Measurements from ENCODE around the gene UNC5B. TPM values are rescaled to one million over a fixed set of nuclear protein-coding genes. Genes with fewer than 3 reads are reported as not detected.

UNC5B gene
- total RNA-seq, 1 experiment from 2014 or later, result 22.0 TPM

DNA sequence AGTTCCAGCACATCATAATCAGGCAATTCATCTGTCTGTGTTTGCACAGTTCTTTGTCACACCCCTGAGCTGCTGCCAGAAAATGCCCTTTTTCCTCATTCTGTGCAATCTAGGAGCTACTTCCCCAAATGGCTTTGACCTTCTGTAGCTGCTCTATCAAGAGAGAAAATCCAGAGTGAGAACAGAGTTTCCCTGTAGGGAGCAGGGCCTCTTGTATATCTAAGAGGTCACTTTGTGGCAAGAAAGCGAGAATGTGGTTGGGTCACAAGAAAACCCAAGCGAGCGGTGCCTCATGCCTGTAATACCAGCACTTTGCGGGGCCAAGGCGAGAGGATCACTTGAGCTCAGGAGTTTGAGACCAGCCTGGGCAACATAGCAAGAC, 131.0 kb downstream of the UNC5B start:
- BruUV-seq (replicated peaks), result no TSS peak
- Histone ChIP-seq H3K4me3 (replicated peaks in 1 of 2; ENCODE audit: low read depth in 1 of 2, low read length in 2 of 2) (no peak overlapping the region), H3K9me3 (ENCODE audit: control insufficient read depth in 1 of 2, insufficient read depth in 1 of 2, low read depth in 1 of 2, low read length in 2 of 2) (no peaks in the 10 kb centered on the region), H3K9me2 (ENCODE audit: insufficient read depth) (no peaks in the 10 kb centered on the region), H3K79me2 (ENCODE audit: insufficient read depth, low read length) (no peaks in the 10 kb centered on the region), H3K27me3 (ENCODE audit: insufficient read depth, low read length) (no peaks in the 10 kb centered on the region), H3K36me3 (ENCODE audit: control insufficient read depth in 1 of 2, insufficient read depth in 2 of 2, low read length in 2 of 2) (no peaks in the 10 kb centered on the region), H3K4me2 (ENCODE audit: low read length) (no peak overlapping the region), H4K20me1 (ENCODE audit: insufficient read depth) (no peaks in the 10 kb centered on the region), H3K27ac (ENCODE audit: low read depth, low read length) (no peak overlapping the region), H3K9ac (ENCODE audit: low read length) (no peak overlapping the region), H2AFZ (ENCODE audit: low read depth, low read length, poor library complexity, severe bottlenecking) (no peak overlapping the region), H3K4me1 (ENCODE audit: control insufficient read depth in 1 of 2, insufficient read depth in 2 of 2, low read length in 2 of 2) (peaks cover 22 to 32% of the 10 kb centered on the region in 2 experiments)
- TF ChIP-seq CBX3 (IDR thresholded peaks at IDR 0.05; ENCODE audit: low read depth) (no peak), JUND (IDR thresholded peaks at IDR 0.05) (no peak), EGR1 (IDR thresholded peaks at IDR 0.05; ENCODE audit: low read depth) (no peak), SIN3A (IDR thresholded peaks at IDR 0.05; ENCODE audit: low read depth) (no peak), POLR2A (IDR thresholded peaks at IDR 0.05; ENCODE audit: borderline replicate concordance, extremely low read depth, insufficient read depth, insufficient read length) (no peak), ZNF274 (IDR thresholded peaks at IDR 0.05; ENCODE audit: low read depth, low read length) (no peak), TCF7L2 (IDR thresholded peaks at IDR 0.05; ENCODE audit: borderline replicate concordance, extremely low read depth, insufficient read depth, insufficient read length) (no peak), POLR2AphosphoS5 (IDR thresholded peaks at IDR 0.05; ENCODE audit: low read depth, low read length) (no peak), EZH2phosphoT487 (IDR thresholded peaks at IDR 0.05; ENCODE audit: borderline replicate concordance) (no peak), YY1 (IDR thresholded peaks at IDR 0.05; ENCODE audit: extremely low read depth, insufficient replicate concordance, low read depth, low read length) (no peak), SP1 (IDR thresholded peaks at IDR 0.05; ENCODE audit: low read depth) (no peak), SRF (IDR thresholded peaks at IDR 0.05; ENCODE audit: low read depth) (no peak), EZH2 (IDR thresholded peaks at IDR 0.05) (no peak), ZFX (IDR thresholded peaks at IDR 0.05) (no peak), ELF1 (IDR thresholded peaks at IDR 0.05; ENCODE audit: borderline replicate concordance, low read depth) (no peak)
- TF ChIP-seq, protein P1, sequence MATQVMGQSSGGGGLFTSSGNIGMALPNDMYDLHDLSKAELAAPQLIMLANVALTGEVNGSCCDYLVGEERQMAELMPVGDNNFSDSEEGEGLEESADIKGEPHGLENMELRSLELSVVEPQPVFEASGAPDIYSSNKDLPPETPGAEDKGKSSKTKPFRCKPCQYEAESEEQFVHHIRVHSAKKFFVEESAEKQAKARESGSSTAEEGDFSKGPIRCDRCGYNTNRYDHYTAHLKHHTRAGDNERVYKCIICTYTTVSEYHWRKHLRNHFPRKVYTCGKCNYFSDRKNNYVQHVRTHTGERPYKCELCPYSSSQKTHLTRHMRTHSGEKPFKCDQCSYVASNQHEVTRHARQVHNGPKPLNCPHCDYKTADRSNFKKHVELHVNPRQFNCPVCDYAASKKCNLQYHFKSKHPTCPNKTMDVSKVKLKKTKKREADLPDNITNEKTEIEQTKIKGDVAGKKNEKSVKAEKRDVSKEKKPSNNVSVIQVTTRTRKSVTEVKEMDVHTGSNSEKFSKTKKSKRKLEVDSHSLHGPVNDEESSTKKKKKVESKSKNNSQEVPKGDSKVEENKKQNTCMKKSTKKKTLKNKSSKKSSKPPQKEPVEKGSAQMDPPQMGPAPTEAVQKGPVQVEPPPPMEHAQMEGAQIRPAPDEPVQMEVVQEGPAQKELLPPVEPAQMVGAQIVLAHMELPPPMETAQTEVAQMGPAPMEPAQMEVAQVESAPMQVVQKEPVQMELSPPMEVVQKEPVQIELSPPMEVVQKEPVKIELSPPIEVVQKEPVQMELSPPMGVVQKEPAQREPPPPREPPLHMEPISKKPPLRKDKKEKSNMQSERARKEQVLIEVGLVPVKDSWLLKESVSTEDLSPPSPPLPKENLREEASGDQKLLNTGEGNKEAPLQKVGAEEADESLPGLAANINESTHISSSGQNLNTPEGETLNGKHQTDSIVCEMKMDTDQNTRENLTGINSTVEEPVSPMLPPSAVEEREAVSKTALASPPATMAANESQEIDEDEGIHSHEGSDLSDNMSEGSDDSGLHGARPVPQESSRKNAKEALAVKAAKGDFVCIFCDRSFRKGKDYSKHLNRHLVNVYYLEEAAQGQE (IDR thresholded peaks at IDR 0.05; ENCODE audit: low read depth), result no peak
- TF ChIP-seq, protein P2, sequence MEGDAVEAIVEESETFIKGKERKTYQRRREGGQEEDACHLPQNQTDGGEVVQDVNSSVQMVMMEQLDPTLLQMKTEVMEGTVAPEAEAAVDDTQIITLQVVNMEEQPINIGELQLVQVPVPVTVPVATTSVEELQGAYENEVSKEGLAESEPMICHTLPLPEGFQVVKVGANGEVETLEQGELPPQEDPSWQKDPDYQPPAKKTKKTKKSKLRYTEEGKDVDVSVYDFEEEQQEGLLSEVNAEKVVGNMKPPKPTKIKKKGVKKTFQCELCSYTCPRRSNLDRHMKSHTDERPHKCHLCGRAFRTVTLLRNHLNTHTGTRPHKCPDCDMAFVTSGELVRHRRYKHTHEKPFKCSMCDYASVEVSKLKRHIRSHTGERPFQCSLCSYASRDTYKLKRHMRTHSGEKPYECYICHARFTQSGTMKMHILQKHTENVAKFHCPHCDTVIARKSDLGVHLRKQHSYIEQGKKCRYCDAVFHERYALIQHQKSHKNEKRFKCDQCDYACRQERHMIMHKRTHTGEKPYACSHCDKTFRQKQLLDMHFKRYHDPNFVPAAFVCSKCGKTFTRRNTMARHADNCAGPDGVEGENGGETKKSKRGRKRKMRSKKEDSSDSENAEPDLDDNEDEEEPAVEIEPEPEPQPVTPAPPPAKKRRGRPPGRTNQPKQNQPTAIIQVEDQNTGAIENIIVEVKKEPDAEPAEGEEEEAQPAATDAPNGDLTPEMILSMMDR (IDR thresholded peaks at IDR 0.05 in 2 of 3, conservative IDR thresholded peaks at IDR 0.05 in 1 of 3; ENCODE audit: borderline replicate concordance in 1 of 3, insufficient read depth in 1 of 3, low read depth in 2 of 3, low read length in 2 of 3), result no peak
- TF ChIP-seq, protein P3, sequence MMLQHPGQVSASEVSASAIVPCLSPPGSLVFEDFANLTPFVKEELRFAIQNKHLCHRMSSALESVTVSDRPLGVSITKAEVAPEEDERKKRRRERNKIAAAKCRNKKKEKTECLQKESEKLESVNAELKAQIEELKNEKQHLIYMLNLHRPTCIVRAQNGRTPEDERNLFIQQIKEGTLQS (IDR thresholded peaks at IDR 0.05), result no peak
- TF ChIP-seq, protein P4, sequence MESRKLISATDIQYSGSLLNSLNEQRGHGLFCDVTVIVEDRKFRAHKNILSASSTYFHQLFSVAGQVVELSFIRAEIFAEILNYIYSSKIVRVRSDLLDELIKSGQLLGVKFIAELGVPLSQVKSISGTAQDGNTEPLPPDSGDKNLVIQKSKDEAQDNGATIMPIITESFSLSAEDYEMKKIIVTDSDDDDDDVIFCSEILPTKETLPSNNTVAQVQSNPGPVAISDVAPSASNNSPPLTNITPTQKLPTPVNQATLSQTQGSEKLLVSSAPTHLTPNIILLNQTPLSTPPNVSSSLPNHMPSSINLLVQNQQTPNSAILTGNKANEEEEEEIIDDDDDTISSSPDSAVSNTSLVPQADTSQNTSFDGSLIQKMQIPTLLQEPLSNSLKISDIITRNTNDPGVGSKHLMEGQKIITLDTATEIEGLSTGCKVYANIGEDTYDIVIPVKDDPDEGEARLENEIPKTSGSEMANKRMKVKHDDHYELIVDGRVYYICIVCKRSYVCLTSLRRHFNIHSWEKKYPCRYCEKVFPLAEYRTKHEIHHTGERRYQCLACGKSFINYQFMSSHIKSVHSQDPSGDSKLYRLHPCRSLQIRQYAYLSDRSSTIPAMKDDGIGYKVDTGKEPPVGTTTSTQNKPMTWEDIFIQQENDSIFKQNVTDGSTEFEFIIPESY (IDR thresholded peaks at IDR 0.05; ENCODE audit: extremely low read depth, insufficient replicate concordance, low read length), result no peak
- DNase-seq (ENCODE audit: low read depth, low spot score), result no peak
- CTCF ChIA-PET, result no interaction called here
- intact Hi-C loops (cut with micrococcal nuclease), result no loop called here
- RAD21 ChIA-PET (ENCODE audit: low non-redundant PET in 1 of 2, low total read pairs in 2 of 2, uncharacterized antibody in 2 of 2, unreplicated experiment in 2 of 2), result no interaction called here
- POLR2A ChIA-PET, result no interaction called here
- no peak for ATAC-seq

All from HCT116 (cell line).